ENCODE measurements around the gene TUBB1. TPM values are rescaled to one million over a fixed set of nuclear protein-coding genes. Genes with fewer than 3 reads are reported as not detected.

TUBB1 gene
- total and polyA plus RNA-seq, 2 of the 4 experiments (the other 2 are of a cell fraction), result not detected

DNA sequence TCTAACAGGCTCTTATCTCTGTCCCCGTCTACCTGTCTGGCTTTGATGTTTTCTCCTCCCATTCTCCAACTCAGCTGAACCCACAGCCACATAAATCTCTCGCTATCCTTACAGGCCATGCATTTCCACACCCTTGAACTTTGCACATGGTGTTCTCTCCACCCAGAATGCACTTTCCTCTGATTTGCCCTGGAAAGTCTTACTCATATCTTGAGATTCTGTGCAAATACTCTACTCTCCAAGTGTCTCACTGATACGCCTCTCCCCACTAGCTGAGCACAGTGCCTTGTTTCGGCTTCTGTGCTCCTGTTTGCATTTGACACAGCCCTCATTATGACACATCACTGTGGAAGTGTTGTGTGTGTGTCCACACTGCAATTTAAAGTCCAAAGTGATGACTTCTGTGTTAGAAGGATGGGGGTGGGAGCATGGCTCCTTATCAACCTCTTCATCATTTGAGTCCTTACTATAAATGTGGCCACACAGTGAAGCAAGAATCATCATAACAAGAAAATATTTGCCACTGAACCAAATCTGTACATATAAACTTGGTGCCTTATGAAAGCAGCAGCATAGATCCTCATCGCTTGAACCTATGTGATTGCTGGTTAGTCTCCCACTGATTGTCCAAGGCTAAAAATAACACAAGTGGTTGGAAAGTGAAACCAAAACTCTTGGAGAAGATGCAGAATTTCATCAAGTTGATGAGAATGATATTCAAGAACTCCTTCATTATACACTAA is 28.9 kb downstream of the TUBB1 start:
- Histone ChIP-seq H4K20me1 (ENCODE audit: insufficient read depth, low read length) (no peaks in the 10 kb centered on the region), H3K27ac (ENCODE audit: insufficient read depth, low read length) (no peak overlapping the region), H4K8ac (ENCODE audit: low read depth in 2 of 2, low read length in 2 of 2) (no peak overlapping the region), H2BK15ac (ENCODE audit: low read depth, low read length) (no peak overlapping the region), H3K9me1 (ENCODE audit: insufficient read depth, low read length) (0 out of 2 replicates have a peak, but pooled peaks cover 6% of the 10 kb centered on the region), H2BK120ac (ENCODE audit: low read depth, low read length) (no peak overlapping the region), H3K18ac (ENCODE audit: low read depth, low read length) (no peak overlapping the region), H3K79me1 (ENCODE audit: low read depth in 1 of 2, low read length in 2 of 2) (no peaks in the 10 kb centered on the region), H3K36me3 (ENCODE audit: control insufficient read depth, insufficient read depth, low read length) (no peaks in the 10 kb centered on the region), H4K91ac (ENCODE audit: insufficient read depth, low read depth, low read length) (no peak overlapping the region), H3K9ac (ENCODE audit: low read depth, low read length) (no peak overlapping the region), H3K23ac (ENCODE audit: low read depth, low read length) (no peak overlapping the region), H4K5ac (ENCODE audit: low read depth, low read length) (no peak overlapping the region), H3K4me1 (ENCODE audit: control insufficient read depth, insufficient read depth, low read length) (peaks cover 2% of the 10 kb centered on the region), H2AK5ac (ENCODE audit: low read depth, low read length) (no peak overlapping the region), H2AK9ac (replicated peaks; ENCODE audit: low read depth, low read length, poor library complexity) (no peak overlapping the region), H3K27me3 (ENCODE audit: control insufficient read depth, insufficient read depth, low read length) (peaks cover 25% of the 10 kb centered on the region), H2BK20ac (ENCODE audit: low read depth, low read length) (no peak overlapping the region), H2BK5ac (ENCODE audit: low read depth, low read length, poor library complexity, severe bottlenecking) (no peak overlapping the region), H3K14ac (replicated peaks; ENCODE audit: low read depth, low read length) (no peak overlapping the region), H3K4me3 (ENCODE audit: insufficient read depth, low read depth, low read length) (peak overlapping the region; percentile 6; the same call in 1 of the 2 replicates), H3K4ac (ENCODE audit: low read depth, low read length) (no peak overlapping the region), H2AFZ (replicated peaks; ENCODE audit: low read length, poor library complexity) (no peak overlapping the region), H3K4me2 (ENCODE audit: low read depth, low read length) (peak overlapping the region; percentile 46), H3K56ac (ENCODE audit: extremely low read depth, insufficient read depth, low read length) (no peak overlapping the region), H3K9me3 (ENCODE audit: control insufficient read depth, insufficient read depth, low read length) (no peaks in the 10 kb centered on the region)
- 75% methylated on average over 2 of the region's 5 CpGs; no CpG with 5 or more reads in 1 of the 2 experiments for WGBS, 2 experiments (ENCODE audit: extremely low coverage in 2 of 2, insufficient read length in 1 of 2)
- BruUV-seq (replicated peaks), result no TSS peak
- ChIA-PET POLR2A (ENCODE audit: unreplicated experiment) (no interaction called here), CTCF (no interaction called here)
- TF ChIP-seq MAZ (IDR thresholded peaks at IDR 0.05; ENCODE audit: borderline replicate concordance, low read depth, low read length), result no peak
- peak; percentile 12; the same call in 1 of the 2 replicates for TF ChIP-seq CEBPB (IDR thresholded peaks at IDR 0.05; ENCODE audit: low read depth, low read length)
- intact Hi-C loops (cut with micrococcal nuclease), result loop anchor here (10.0 kb wide), 1 partner anchor 813 kb away; no protein-coding TSS in a partner anchor
- in situ Hi-C loops (cut with MboI; ENCODE audit: low sequenced_read_pairs), result loop anchor here (25.0 kb wide), 3 partner anchors 811 to 1661 kb away; partner anchors contain the start of genes ANKRD60 and RBM38
- ATAC-seq (ENCODE audit: low read depth) (peak; percentile 68), DNase-seq (peak; percentile 21)
- dilution Hi-C loops (cut with HindIII; ENCODE audit: low sequenced_read_pairs, unreplicated experiment), result no loop called here

Data from IMR-90 (cell line).